ENCODE data around the gene POLR3B.
"Not testable (repeated sequence)": the region's sequence is repeated elsewhere in the genome, so short reads cannot be mapped to it uniquely, and the experiment has no call there.

POLR3B gene

GRCh38 chr12:106359646-106360399, 2.3 kb downstream of the POLR3B start:
- peak overlapping the region; percentile 85; the same call in 1 of the 2 replicates for H3K27ac ChIP-seq
- TF ChIP-seq ZFX (IDR thresholded peaks at IDR 0.05) (no peak), CTCF (conservative IDR thresholded peaks at IDR 0.05) (no peak)

- no peak overlapping the region for H3K27ac ChIP-seq
- TF ChIP-seq ZFX (IDR thresholded peaks at IDR 0.05) (no peak), CTCF (conservative IDR thresholded peaks at IDR 0.05) (no peak)
Measured at GRCh38 chr12:106360400-106360994, 2.9 kb downstream of the POLR3B start.

- TF ChIP-seq CTCF (conservative IDR thresholded peaks at IDR 0.05): no peak
- no peak for TF ChIP-seq ZFX (IDR thresholded peaks at IDR 0.05)
- H3K27ac ChIP-seq: no peak overlapping the region
Measured at GRCh38 chr12:106362971-106363370, 5.4 kb downstream of the POLR3B start.

- H3K27ac ChIP-seq: no peak overlapping the region
- TF ChIP-seq ZFX (IDR thresholded peaks at IDR 0.05) (no peak), CTCF (conservative IDR thresholded peaks at IDR 0.05) (no peak)
Measured at GRCh38 chr12:106364261-106364660, 6.7 kb downstream of the POLR3B start.

- TF ChIP-seq ZFX (IDR thresholded peaks at IDR 0.05) (no peak), CTCF (conservative IDR thresholded peaks at IDR 0.05) (no peak)
- no peak overlapping the region for H3K27ac ChIP-seq
Measured at GRCh38 chr12:106369624-106370346, 12.2 kb downstream of the POLR3B start.

- TF ChIP-seq ZFX (IDR thresholded peaks at IDR 0.05): no peak
- no peak for TF ChIP-seq CTCF (conservative IDR thresholded peaks at IDR 0.05)
- H3K27ac ChIP-seq: no peak overlapping the region
Measured at GRCh38 chr12:106378788-106379187, 21.2 kb downstream of the POLR3B start.

- no peak overlapping the region for H3K27ac ChIP-seq
- TF ChIP-seq ZFX (IDR thresholded peaks at IDR 0.05) (no peak), CTCF (conservative IDR thresholded peaks at IDR 0.05) (no peak)
Measured at GRCh38 chr12:106380954-106381353, 23.4 kb downstream of the POLR3B start.

GRCh38 chr12:106381866-106382265, 24.3 kb downstream of the POLR3B start:
- not testable (repeated sequence) for H3K27ac ChIP-seq

Data from C4-2B (cell line).